Immature natural killer cell (primary cell): ENCODE data around the gene PDE8B. TPM values are rescaled to one million over a fixed set of nuclear protein-coding genes. Genes with fewer than 3 reads are reported as not detected.

Experiments used
- DNase-seq, 3 donors: peaks; one replicate each; pipeline ENCODE4 v3.0.0; 2022; ENCODE audit warnings: mixed read lengths in 1 of 3
- H3K27ac Mint-ChIP-seq, 6 donors: one replicate each; pipeline ENCODE4 v1.8.0; 2020; ENCODE audit warnings: mixed read lengths in 6 of 6, mild to moderate bottlenecking in 5 of 6, inconsistent platforms in 4 of 6, moderate library complexity in 3 of 6
- H3K27me3 Mint-ChIP-seq, 3 donors: one replicate each; pipeline ENCODE4 v1.8.0; 2020 to 2021; ENCODE audit warnings: low read depth in 3 of 3, mild to moderate bottlenecking in 3 of 3, mixed read lengths in 3 of 3, moderate library complexity in 3 of 3, inconsistent platforms in 1 of 3
- H3K36me3 Mint-ChIP-seq, 3 donors: one replicate each; pipeline ENCODE4 v1.8.0; 2020; ENCODE audit warnings: mixed read lengths in 3 of 3, inconsistent platforms in 2 of 3, mild to moderate bottlenecking in 2 of 3
- H3K4me1 Mint-ChIP-seq, 2 donors: one replicate each; pipeline ENCODE4 v1.8.0; 2020; ENCODE audit warnings: inconsistent platforms in 2 of 2, mild to moderate bottlenecking in 2 of 2, mixed read lengths in 2 of 2, moderate library complexity in 1 of 2
- H3K4me3 Mint-ChIP-seq, 5 donors: one replicate each; pipeline ENCODE4 v1.8.0; 2020; ENCODE audit warnings: mild to moderate bottlenecking in 5 of 5, mixed read lengths in 5 of 5, inconsistent platforms in 3 of 5, moderate library complexity in 3 of 5
- H3K9me3 Mint-ChIP-seq, 6 donors: one replicate each; pipeline ENCODE4 v1.8.0; 2020; ENCODE audit warnings: mild to moderate bottlenecking in 6 of 6, mixed read lengths in 6 of 6, inconsistent platforms in 4 of 6, moderate library complexity in 3 of 6
- polyA plus RNA-seq, 3 donors: library from polyadenylated mRNA; unstranded; fragments of 300-500 nt; fragmentation: Illumina TruSeq; gene quantifications; one replicate each; pipeline ENCODE4 v1.2.3, GENCODE V29; 2021

PDE8B gene
- polyA plus RNA-seq, 3 donors from 2014 or later: 0.30 TPM; not detected in 2

DNA sequence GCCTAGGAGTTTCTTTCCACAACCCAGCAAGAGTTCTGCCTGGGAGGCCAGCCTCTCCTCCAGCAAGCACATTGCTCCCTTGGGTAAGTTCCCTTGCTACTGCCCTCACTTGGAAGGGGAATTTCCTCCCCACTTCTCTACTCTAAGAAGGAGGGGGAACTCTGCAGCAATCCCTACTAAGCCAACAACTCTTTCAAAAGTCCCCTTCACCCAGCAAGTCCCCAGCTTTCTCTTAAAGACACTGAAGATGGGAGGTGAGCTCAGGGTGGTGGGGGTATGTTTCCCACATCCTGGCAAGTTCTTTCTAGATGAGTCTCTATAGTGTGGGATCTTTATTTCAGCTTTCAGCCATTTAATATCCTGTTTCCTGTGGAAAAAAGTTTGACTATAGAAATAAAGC is 49.0 kb downstream of the PDE8B start:
- Mint-ChIP-seq H3K27ac (no peak overlapping the region), H3K4me3 (no peak overlapping the region), H3K9me3 (peaks cover 0 to 2% (median 0%) of the 10 kb centered on the region in 6 donors), H3K4me1 (no peaks in the 10 kb centered on the region), H3K27me3 (peaks cover 3 to 4% (median 4%) of the 10 kb centered on the region in 3 donors), H3K36me3 (no peaks in the 10 kb centered on the region)
- DNase-seq: no peak

DNA sequence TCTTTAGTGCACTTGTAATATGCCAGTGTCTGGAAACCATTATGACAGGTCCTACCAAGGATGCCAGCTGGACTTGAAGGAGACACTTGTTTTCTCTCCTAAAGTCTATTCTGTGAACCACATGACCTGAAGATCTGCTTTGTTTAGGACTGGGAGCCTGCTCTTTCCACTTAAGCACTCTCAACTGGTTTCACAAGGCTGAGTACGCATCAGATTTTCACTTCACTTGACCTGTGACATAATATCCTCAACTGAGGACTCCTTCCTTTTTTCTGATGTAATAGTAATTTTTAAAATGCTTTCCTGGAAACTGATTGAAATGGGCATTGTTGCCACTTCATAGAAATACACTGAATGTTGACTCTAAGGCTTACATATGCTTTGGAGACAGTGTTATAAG is 52.2 kb downstream of the PDE8B start:
- peaks cover 0 to 4% (median 3%) of the 10 kb centered on the region in 3 donors for H3K27me3 Mint-ChIP-seq
- H3K27ac Mint-ChIP-seq: no peak overlapping the region
- no peaks in the 10 kb centered on the region for H3K36me3 Mint-ChIP-seq
- H3K4me1 Mint-ChIP-seq: no peaks in the 10 kb centered on the region
- no peaks in the 10 kb centered on the region for H3K9me3 Mint-ChIP-seq
- no peak for DNase-seq
- no peak overlapping the region for H3K4me3 Mint-ChIP-seq

DNA sequence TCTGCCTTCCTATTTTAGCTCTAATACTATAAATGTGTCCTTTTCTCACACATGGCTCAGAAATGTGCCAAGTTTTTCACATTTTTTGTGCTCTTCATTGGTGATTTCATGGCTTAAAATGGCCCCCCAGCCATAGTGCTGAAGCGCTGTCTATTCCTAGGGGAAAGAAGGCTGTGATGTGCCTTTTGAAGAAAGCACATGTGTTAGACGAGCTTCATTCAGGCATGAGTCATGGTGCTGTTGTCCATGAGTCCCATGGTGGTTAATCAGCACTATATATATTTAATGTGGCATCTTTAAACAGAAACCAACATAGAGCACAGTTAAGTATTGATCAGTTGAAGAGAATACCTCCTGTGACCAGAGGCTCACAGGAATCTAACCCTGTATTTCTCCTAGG is 55.8 kb downstream of the PDE8B start:
- DNase-seq: no peak
- peaks cover 0 to 2% (median under 1%) of the 10 kb centered on the region in 3 donors for H3K27me3 Mint-ChIP-seq
- H3K9me3 Mint-ChIP-seq: no peaks in the 10 kb centered on the region
- no peaks in the 10 kb centered on the region for H3K36me3 Mint-ChIP-seq
- no peaks in the 10 kb centered on the region for H3K4me1 Mint-ChIP-seq
- no peak overlapping the region for H3K4me3 Mint-ChIP-seq
- H3K27ac Mint-ChIP-seq: no peak overlapping the region

DNA sequence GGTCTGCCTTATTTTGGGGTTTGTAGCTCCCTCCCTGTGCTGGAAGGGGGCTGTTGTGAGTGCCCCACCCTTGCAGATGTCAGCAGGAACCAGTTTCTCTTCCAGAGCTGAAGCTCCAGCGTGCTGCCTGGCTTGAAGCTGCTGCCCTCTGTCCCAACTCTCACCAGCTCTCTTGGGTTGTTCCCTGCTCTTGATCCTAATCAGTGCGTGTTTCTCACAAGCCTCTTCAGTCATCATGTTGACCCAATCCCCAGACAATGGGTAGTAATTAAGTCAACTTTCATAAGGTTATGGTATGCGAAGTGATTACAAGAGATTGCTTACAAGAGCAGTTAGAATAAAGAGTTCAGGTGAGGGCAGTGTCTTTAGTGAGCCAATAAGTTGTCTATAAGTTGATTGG is 57.0 kb downstream of the PDE8B start:
- Mint-ChIP-seq H3K4me3 (no peak overlapping the region), H3K4me1 (no peaks in the 10 kb centered on the region), H3K9me3 (peaks cover 0 to 1% (median 0%) of the 10 kb centered on the region in 6 donors), H3K27ac (no peak overlapping the region), H3K27me3 (peaks cover 0 to 3% (median 3%) of the 10 kb centered on the region in 3 donors), H3K36me3 (no peaks in the 10 kb centered on the region)
- no peak for DNase-seq

DNA sequence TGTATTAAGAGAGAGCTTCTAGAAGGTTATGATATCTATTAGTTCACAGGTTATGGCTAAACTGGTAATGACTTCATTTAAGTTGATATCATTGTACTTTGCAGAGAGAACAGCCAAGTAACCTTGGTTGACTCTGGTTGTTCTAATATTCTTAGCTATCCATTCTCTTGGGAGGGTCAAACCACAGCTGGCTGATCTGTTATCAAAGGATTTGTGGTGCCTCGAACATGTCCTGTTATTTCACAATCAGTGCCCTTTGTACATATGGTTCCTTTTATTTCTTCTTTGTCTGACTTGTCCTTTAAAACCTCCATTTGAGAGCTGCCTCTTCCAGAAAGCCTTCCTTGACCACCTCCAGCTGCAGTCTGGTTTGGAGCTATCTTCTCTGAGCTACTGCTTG is 61.7 kb downstream of the PDE8B start:
- Mint-ChIP-seq H3K4me3 (no peak overlapping the region), H3K4me1 (no peaks in the 10 kb centered on the region), H3K36me3 (no peaks in the 10 kb centered on the region), H3K9me3 (peaks cover 0 to 1% (median 0%) of the 10 kb centered on the region in 6 donors), H3K27ac (no peak overlapping the region), H3K27me3 (peaks cover 0 to 3% (median 3%) of the 10 kb centered on the region in 3 donors)
- DNase-seq: no peak

DNA sequence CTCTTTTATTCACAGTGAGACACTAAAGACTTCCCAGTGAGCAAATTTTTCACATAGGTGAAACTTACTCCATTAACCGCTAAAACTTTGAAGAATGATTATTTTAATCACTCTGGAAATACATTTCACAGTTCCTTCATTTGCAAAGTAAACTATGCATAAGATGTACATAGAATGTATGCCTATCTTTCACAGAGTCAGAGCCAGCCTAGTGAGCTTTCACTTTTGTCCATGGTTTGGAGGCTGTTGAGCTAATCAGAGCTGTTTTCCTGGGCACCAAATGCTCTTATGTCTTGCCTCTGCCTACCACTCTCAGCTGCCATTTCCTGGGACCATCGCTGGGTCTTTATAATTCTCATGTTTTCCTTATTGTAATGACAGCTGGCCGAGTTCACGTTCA is 67.3 kb downstream of the PDE8B start:
- no peak for DNase-seq
- H3K27me3 Mint-ChIP-seq: peaks cover 0 to 2% (median 2%) of the 10 kb centered on the region in 3 donors
- H3K36me3 Mint-ChIP-seq: no peaks in the 10 kb centered on the region
- no peak overlapping the region for H3K27ac Mint-ChIP-seq
- no peak overlapping the region for H3K4me3 Mint-ChIP-seq
- H3K9me3 Mint-ChIP-seq: no peaks in the 10 kb centered on the region
- H3K4me1 Mint-ChIP-seq: no peaks in the 10 kb centered on the region

DNA sequence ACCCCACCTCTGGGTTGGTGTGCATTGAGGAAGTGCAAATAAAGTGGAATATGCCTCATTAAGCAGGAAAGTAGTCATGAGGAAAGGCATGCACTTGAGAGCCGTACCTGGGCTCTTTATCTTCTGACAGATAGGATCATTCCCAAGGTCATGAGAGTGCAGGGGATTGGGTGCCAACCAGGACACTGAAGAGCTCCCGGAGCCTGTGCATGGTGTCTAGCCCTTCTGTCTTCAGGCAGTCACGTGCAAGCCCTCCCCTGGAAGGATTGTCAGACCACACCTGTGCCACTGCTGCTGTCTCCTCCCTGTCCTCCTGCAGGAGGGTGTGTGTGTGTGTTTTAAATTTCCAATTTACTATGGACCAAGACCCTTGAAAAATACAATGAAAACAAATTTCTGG is 69.6 kb downstream of the PDE8B start:
- Mint-ChIP-seq H3K27me3 (peaks cover 0 to 2% (median 2%) of the 10 kb centered on the region in 3 donors), H3K4me3 (no peak overlapping the region), H3K9me3 (peaks cover 0 to 1% (median 0%) of the 10 kb centered on the region in 6 donors), H3K36me3 (no peaks in the 10 kb centered on the region), H3K4me1 (no peaks in the 10 kb centered on the region), H3K27ac (no peak overlapping the region)
- DNase-seq: no peak

DNA sequence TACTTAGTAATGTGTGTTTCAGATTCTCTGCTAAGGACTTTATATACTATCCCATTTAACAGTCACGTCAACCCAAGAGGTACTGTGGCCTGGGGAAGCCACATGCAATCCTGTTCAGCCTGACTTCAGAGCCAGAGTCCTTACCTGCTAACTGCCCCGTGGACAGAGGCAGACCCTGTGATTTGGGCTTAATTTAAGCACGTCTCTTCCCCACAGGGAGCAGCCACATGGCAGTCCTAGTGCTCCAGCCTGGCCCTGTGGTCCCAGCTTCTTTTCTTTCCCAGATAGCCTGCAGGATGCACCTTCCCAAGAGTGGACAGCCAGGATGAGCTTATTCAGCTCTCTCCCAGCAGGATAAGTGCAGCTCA is 71.5 kb downstream of the PDE8B start:
- Mint-ChIP-seq H3K36me3 (no peaks in the 10 kb centered on the region), H3K4me1 (no peaks in the 10 kb centered on the region), H3K27ac (no peak overlapping the region), H3K9me3 (peaks cover 0 to 1% (median 0%) of the 10 kb centered on the region in 6 donors), H3K27me3 (peaks cover 2 to 7% (median 2%) of the 10 kb centered on the region in 3 donors), H3K4me3 (no peak overlapping the region)
- DNase-seq: no peak

DNA sequence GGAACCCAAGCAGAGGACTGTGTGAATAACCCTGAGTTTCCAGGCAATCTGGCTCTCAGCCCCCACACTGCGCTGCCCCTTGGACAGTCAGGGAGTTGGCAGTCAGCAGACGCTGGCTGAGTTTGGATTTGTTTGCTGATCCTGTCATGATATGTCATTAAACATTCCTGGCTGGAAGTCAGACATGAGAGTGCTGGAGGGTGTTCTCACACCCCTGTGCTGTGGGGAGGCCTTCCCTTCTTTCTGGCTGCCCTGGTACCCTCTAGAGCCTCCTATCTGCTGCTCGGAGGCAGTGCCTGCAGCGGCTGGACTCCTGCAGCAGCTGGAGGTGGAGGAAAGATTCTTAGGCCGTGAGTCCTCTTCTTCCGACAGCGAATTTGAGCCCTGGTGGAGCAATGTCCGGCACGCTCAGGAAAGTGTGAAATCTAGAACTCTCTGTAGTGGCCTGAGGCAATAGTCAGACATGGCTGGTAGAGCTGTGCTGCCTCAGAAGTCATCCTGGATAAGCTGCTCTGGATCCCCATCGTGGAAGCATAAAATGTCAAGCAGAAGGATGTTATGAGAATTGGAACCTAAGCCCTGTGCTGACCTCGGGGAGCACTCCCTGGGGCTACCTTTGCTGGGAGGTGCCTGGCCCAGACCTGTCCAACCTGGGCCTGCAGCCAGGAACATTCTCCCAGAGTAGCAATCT is 72.0 kb downstream of the PDE8B start:
- no peak overlapping the region for H3K27ac Mint-ChIP-seq
- H3K36me3 Mint-ChIP-seq: no peaks in the 10 kb centered on the region
- H3K27me3 Mint-ChIP-seq: peaks cover 2 to 7% (median 2%) of the 10 kb centered on the region in 3 donors
- DNase-seq: no peak
- H3K4me3 Mint-ChIP-seq: no peak overlapping the region
- H3K9me3 Mint-ChIP-seq: peaks cover 0 to 1% (median 0%) of the 10 kb centered on the region in 6 donors
- no peaks in the 10 kb centered on the region for H3K4me1 Mint-ChIP-seq

DNA sequence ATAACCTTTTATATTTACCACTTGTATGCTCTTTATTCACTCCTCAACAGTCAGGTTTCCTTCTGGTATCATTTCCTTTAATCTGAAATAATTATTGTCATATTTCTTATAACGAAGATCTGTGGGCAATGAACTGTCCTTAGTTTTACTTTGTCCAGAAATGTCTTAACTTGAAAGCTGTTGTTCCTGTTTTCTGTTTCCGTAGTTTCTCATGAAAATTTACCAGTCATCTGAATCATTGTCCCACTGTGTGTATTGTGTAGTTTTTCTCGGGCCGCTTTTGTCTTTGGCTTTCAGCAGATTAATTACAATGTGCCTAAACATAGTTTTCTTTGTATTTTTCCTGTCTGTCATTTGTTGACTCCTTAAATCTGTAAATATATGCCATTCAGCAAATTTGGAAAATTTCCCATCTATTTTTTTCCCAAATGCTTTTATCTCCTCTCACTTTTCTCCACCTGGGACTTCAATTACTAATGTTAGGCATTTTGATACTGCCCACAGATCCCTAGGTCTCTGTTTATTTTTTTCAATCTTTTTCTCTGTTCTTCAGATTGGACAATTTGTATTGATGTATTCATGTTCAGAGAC is 74.9 kb downstream of the PDE8B start:
- Mint-ChIP-seq H3K27ac (no peak overlapping the region), H3K36me3 (no peaks in the 10 kb centered on the region), H3K9me3 (peaks cover 0 to 1% (median 0%) of the 10 kb centered on the region in 6 donors), H3K27me3 (peaks cover 4 to 9% (median 7%) of the 10 kb centered on the region in 3 donors), H3K4me1 (no peaks in the 10 kb centered on the region), H3K4me3 (no peak overlapping the region)
- DNase-seq: no peak

DNA sequence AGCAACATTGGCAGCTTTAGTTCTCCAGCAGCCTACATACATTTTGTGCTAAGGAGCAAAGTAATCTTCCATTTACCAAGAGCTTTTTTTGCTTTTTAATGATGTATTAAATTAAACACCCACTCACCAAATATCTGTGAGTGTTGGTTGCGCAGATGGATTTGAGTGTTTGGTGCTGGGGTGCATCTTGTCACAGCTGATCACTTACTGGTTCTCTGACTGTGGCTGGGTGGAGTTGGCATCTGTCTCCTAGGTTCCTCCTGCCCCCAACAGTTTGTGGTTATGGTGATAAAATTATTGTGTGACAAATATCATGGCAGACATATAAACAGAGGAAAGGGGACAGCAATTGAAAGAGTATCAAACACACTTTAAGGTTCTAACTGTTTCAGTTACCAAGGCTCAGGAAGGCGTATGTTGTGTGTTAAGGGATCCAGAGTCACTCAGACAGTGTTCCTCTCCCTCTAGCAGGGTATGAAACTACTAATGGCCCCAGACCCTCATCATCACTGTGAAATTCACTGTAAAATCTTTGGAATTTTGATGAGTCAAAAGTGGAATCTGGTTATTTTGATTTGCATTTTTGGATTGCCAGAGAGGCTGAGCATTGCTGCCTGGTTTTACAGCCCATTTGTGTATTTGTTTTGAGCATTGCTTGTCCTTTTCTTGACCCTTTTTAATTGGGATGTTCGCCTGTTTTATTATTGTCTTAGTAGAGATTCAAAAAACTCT is 81.7 kb downstream of the PDE8B start:
- no peak for DNase-seq
- peaks cover 5 to 13% (median 5%) of the 10 kb centered on the region in 3 donors for H3K27me3 Mint-ChIP-seq
- no peak overlapping the region for H3K27ac Mint-ChIP-seq
- H3K4me1 Mint-ChIP-seq: no peaks in the 10 kb centered on the region
- peaks cover 0 to 1% (median 0%) of the 10 kb centered on the region in 6 donors for H3K9me3 Mint-ChIP-seq
- H3K36me3 Mint-ChIP-seq: no peaks in the 10 kb centered on the region
- no peak overlapping the region for H3K4me3 Mint-ChIP-seq

DNA sequence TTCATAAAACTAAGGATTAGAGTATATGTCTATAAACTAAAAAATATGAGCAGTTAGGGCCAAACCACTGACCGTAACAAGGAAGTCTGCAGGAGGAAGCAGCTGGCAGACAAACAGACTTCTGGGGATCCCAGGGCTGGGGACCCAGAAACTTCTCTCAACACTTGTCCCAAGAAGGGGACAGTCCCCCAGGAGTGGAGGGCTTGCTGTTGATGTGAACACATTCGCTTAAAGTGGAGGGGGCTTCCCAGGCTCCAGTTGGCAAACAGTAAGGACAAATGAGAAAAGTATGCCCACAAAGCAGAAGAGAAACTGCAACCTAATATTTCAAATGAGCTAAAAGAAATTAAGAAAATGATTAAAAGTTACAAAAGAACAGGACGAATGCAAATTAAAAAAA is 83.7 kb downstream of the PDE8B start:
- DNase-seq: no peak
- H3K27me3 Mint-ChIP-seq: peaks cover 4 to 17% (median 6%) of the 10 kb centered on the region in 3 donors
- no peaks in the 10 kb centered on the region for H3K4me1 Mint-ChIP-seq
- no peaks in the 10 kb centered on the region for H3K36me3 Mint-ChIP-seq
- H3K27ac Mint-ChIP-seq: no peak overlapping the region
- peaks cover 0 to 1% (median 0%) of the 10 kb centered on the region in 6 donors for H3K9me3 Mint-ChIP-seq
- H3K4me3 Mint-ChIP-seq: no peak overlapping the region

DNA sequence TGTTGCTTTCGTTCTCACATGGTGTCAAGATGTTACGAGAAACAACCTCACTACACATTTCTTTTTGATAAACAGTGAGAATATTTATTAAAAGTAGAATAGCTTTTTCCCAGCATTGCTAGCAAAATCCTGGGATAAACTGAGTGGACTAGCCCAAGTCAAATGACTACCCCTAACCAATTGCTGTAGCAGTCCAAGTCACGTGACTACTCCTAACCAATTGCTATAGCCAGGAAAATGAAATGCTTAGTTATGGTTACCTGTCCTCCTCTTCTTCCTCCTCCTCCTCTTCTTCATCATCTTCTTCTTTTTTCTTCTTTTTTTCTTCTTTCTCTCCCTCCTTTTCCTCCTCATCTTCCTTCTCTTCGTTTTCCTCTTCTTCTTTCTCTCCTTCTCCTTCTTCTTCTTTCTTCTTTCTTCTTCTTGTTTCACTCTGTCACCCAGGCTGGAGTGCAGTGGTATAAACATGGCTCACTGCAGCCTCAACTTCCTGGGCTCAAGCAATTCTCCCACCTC is 85.4 kb downstream of the PDE8B start:
- H3K4me1 Mint-ChIP-seq: no peaks in the 10 kb centered on the region
- H3K9me3 Mint-ChIP-seq: peaks cover 0 to 1% (median 0%) of the 10 kb centered on the region in 6 donors
- peaks cover 4 to 17% (median 6%) of the 10 kb centered on the region in 3 donors for H3K27me3 Mint-ChIP-seq
- H3K27ac Mint-ChIP-seq: no peak overlapping the region
- no peaks in the 10 kb centered on the region for H3K36me3 Mint-ChIP-seq
- no peak overlapping the region for H3K4me3 Mint-ChIP-seq
- no peak for DNase-seq

DNA sequence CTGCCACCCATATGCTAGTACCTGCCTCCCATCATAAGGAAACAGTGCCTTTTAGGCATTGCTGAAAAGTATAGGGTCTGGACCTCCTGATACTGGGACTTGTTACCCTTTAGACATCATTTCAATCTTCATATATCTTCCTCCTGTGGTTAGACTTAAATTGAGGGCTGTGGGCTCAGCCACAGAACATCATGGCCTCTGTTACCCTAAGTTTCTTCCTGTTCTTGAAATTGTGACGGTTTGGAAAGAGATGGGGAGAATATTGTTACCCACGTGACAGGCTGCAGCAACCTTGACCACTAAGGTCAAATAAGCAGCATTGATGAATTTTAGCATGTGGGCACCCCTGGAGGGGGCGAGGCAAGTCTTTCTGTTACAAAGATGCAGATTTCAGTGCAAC is 87.7 kb downstream of the PDE8B start:
- H3K27ac Mint-ChIP-seq: no peak overlapping the region
- H3K36me3 Mint-ChIP-seq: no peaks in the 10 kb centered on the region
- H3K9me3 Mint-ChIP-seq: peaks cover 0 to 1% (median 0%) of the 10 kb centered on the region in 6 donors
- DNase-seq: no peak
- H3K4me1 Mint-ChIP-seq: no peaks in the 10 kb centered on the region
- H3K27me3 Mint-ChIP-seq: peaks cover 4 to 23% (median 6%) of the 10 kb centered on the region in 3 donors
- no peak overlapping the region for H3K4me3 Mint-ChIP-seq
